HFFc6 (cell line): ENCODE measurements around the gene ABHD16B. TPM values are rescaled to one million over a fixed set of nuclear protein-coding genes. Genes with fewer than 3 reads are reported as not detected.
"Not testable (repeated sequence)": the region's sequence is repeated elsewhere in the genome, so short reads cannot be mapped to it uniquely, and the experiment has no call there.

ENCODE experiments used
- DNase-seq: peaks from one replicate; pipeline ENCODE4 v3.0.0-alpha.2; 2018
- H3K27ac Mint-ChIP-seq: 2 replicates; pipeline ENCODE4 v1.8.0; 2020; ENCODE audit warnings: mild to moderate bottlenecking, mixed read lengths
- H3K27me3 Mint-ChIP-seq: 2 replicates; pipeline ENCODE4 v1.8.0; 2021; ENCODE audit warnings: mild to moderate bottlenecking, moderate library complexity, mixed read lengths; ENCODE audit not compliant: insufficient read depth
- H3K36me3 Mint-ChIP-seq: 2 replicates; pipeline ENCODE4 v1.8.0; 2021; ENCODE audit warnings: low read depth, mixed read lengths
- H3K4me1 Mint-ChIP-seq: 2 replicates; pipeline ENCODE4 v1.8.0; 2020; ENCODE audit warnings: low read depth, mixed read lengths
- H3K4me3 Mint-ChIP-seq: 2 replicates; pipeline ENCODE4 v1.8.0; 2020; ENCODE audit warnings: mild to moderate bottlenecking, moderate library complexity, mixed read lengths
- H3K9me3 Mint-ChIP-seq: 2 replicates; pipeline ENCODE4 v1.8.0; 2020; ENCODE audit warnings: mild to moderate bottlenecking, mixed read lengths
- total RNA-seq, 6 experiments: library from RNA; stranded (reverse); fragmentation: NEBNext Ultra II Directional; extraction: Animal tissue kit (Norgen Biotek cat#: 25700); gene quantifications; 2 replicates in 1 of 6; 3 replicates in 5 of 6; pipeline ENCODE4 v1.2.3, GENCODE V29; 2021
- TF ChIP-seq, protein P1 (sequence below): fragments of 200-600 bp; sonication (generic); IDR thresholded peaks from 2 replicates; pipeline ENCODE4 v1.5.0; 2021; ENCODE audit warnings: antibody characterized with exemption, mild to moderate bottlenecking

Gene ABHD16B
- total RNA-seq, 6 experiments from 2014 or later: not detected

DNA sequence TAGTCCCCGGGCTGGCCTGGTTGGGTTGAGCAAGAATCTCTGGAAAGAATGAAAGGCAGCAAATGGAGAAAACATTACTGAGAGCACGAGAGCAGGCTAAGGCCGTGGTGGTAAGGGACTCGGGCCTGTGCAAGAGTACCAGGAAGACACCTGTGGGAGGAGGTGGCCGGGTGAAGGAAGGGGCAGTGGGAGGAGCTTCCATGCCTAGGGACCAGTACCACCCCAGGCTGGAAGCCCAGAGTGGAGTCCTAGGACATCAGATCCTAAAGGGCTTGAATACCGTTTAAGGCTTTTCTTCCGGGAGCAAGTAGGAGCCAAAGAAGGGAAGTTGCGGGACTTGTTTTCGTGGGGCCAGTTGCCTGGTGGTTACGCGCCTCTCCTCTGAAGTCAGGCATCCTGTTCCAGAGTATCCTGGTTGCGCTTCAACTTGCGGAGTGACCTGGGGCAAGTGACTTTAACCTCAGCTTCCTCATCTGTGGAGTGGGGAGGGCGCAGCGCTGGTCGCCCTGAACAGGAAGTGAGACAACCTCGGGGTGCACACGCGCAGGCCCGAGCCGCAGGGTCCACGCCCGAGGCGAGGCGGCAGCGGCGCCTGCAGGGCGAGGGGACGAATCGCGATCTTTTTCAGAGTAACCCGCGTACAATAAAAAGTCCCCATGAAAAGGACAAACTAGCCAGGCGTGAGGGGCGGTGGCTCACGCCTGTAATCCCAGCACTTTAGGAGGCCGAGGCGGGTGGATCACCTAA, 2.7 kb downstream of the ABHD16B start:
- peaks cover 28% of the 10 kb centered on the region for H3K4me1 Mint-ChIP-seq
- peaks cover 30% of the 10 kb centered on the region for H3K36me3 Mint-ChIP-seq
- H3K9me3 Mint-ChIP-seq: no peaks in the 10 kb centered on the region

GRCh38 chr20:63864545-63864977, 3.3 kb downstream of the ABHD16B start:
- peaks cover 26% of the 10 kb centered on the region for H3K4me1 Mint-ChIP-seq
- H3K9me3 Mint-ChIP-seq: no peaks in the 10 kb centered on the region
- TF ChIP-seq, protein P1, sequence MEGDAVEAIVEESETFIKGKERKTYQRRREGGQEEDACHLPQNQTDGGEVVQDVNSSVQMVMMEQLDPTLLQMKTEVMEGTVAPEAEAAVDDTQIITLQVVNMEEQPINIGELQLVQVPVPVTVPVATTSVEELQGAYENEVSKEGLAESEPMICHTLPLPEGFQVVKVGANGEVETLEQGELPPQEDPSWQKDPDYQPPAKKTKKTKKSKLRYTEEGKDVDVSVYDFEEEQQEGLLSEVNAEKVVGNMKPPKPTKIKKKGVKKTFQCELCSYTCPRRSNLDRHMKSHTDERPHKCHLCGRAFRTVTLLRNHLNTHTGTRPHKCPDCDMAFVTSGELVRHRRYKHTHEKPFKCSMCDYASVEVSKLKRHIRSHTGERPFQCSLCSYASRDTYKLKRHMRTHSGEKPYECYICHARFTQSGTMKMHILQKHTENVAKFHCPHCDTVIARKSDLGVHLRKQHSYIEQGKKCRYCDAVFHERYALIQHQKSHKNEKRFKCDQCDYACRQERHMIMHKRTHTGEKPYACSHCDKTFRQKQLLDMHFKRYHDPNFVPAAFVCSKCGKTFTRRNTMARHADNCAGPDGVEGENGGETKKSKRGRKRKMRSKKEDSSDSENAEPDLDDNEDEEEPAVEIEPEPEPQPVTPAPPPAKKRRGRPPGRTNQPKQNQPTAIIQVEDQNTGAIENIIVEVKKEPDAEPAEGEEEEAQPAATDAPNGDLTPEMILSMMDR: peak; percentile 28; the same call in 1 of the 2 replicates
- H3K27ac Mint-ChIP-seq: peak overlapping the region; percentile 99
- no peak for DNase-seq
- peaks cover 34% of the 10 kb centered on the region for H3K36me3 Mint-ChIP-seq
- no peaks in the 10 kb centered on the region; the same call in 1 of the 2 replicates for H3K27me3 Mint-ChIP-seq
- peak overlapping the region; percentile 97 for H3K4me3 Mint-ChIP-seq

More for the DNA sequence above, 2.7 kb downstream of the ABHD16B start:
- Mint-ChIP-seq H3K27me3 (no peaks in the 10 kb centered on the region), H3K27ac (peak overlapping the region; percentile 99), H3K4me3 (peak overlapping the region; percentile 97)
- peak; percentile 62 for DNase-seq
- TF ChIP-seq, protein P1: peak; percentile 74

GRCh38 chr20:63864978-63865640, 3.8 kb downstream of the ABHD16B start, which contains the start of gene TPD52L2:
TSS of gene TPD52L2 (plus strand) at chr20:63865270. CDS start at chr20:63865366, 96 bp downstream.
- peaks cover 35% of the 10 kb centered on the region for H3K36me3 Mint-ChIP-seq
- DNase-seq: peak; percentile 98
- peak within 1 kb of the TSS; percentile 99 for H3K27ac Mint-ChIP-seq
- peak within 1 kb of the TSS; percentile 97 for H3K4me3 Mint-ChIP-seq
- H3K9me3 Mint-ChIP-seq: no peaks in the 10 kb centered on the region
- TF ChIP-seq, protein P1: no peak
- no peaks in the 10 kb centered on the region; the same call in 1 of the 2 replicates for H3K27me3 Mint-ChIP-seq
- H3K4me1 Mint-ChIP-seq: peaks cover 26% of the 10 kb centered on the region

- H3K4me3 Mint-ChIP-seq: peak overlapping the region; percentile 97
- DNase-seq, H3K27me3 Mint-ChIP-seq, H3K9me3 Mint-ChIP-seq, H3K27ac Mint-ChIP-seq: not testable (repeated sequence)
- peaks cover 29% of the 10 kb centered on the region for H3K4me1 Mint-ChIP-seq
- peaks cover 30% of the 10 kb centered on the region for H3K36me3 Mint-ChIP-seq
Measured at GRCh38 chr20:63867042-63867441, 5.7 kb downstream of the ABHD16B start.

DNA sequence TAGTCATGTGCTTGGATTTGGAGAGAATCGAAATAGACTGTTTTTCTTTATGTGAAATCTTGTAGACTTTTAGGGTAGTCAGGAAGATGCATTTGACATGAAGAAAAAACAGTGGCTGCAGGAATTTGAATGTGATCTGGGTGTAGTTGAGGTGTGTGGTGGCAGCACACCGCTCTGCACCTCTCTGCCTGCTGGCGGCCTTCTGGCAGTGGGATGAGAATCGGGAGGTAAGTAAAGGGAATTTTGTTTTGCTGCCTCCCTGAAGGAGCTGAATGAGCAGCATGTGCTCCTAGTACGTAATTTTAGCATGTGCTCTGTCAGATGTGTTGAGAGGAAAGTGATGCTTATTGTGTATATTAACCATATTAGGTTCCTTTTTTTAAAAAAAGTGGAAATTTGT, 7.0 kb downstream of the ABHD16B start:
- Mint-ChIP-seq H3K9me3 (no peaks in the 10 kb centered on the region), H3K4me3 (no peak overlapping the region; the same call in 1 of the 2 replicates), H3K4me1 (peaks cover 35% of the 10 kb centered on the region), H3K27me3 (peaks cover 3% of the 10 kb centered on the region), H3K36me3 (peaks cover 39% of the 10 kb centered on the region), H3K27ac (peak overlapping the region; percentile 51; the same call in 1 of the 2 replicates)
- no peak for DNase-seq
- TF ChIP-seq, protein P1: no peak
